HG03175 (cell line): Measurements from ENCODE around the gene HOXD11.

Experiments used
- ATAC-seq: cut with Tn5 transposase; IDR thresholded peaks from one replicate; pipeline ENCODE4 v1.9.1; 2021; ENCODE audit warnings: mild to moderate bottlenecking, moderate library complexity; ENCODE audit not compliant: unreplicated experiment

The HOXD11 gene

GRCh38 chr2:176093145-176093897, 13.8 kb upstream of the HOXD11 start:
- ATAC-seq, result no peak

GRCh38 chr2:176093898-176094249, 13.2 kb upstream of the HOXD11 start:
- no peak for ATAC-seq

- ATAC-seq, result no peak
Observed at GRCh38 chr2:176094349-176094748, 12.7 kb upstream of the HOXD11 start.

GRCh38 chr2:176095421-176095820, 11.7 kb upstream of the HOXD11 start:
- no peak for ATAC-seq

- ATAC-seq, result no peak
Observed at GRCh38 chr2:176096243-176096985, 10.7 kb upstream of the HOXD11 start.

GRCh38 chr2:176096986-176097819, 9.9 kb upstream of the HOXD11 start:
- ATAC-seq, result peak; percentile 79

- no peak for ATAC-seq
Observed at GRCh38 chr2:176097820-176098365, 9.2 kb upstream of the HOXD11 start.

- ATAC-seq, result no peak
Observed at GRCh38 chr2:176098366-176099158, 8.5 kb upstream of the HOXD11 start.

GRCh38 chr2:176099159-176099727, 7.8 kb upstream of the HOXD11 start:
- ATAC-seq, result no peak

- ATAC-seq, result no peak
Observed at GRCh38 chr2:176099728-176100546, 7.1 kb upstream of the HOXD11 start, which contains the start of gene HOXD12. Gene HOXD12, plus strand, starts transcription at chr2:176099795. Its CDS starts 7 bp downstream, at chr2:176099802.

- no peak for ATAC-seq
Observed at GRCh38 chr2:176100547-176101140, 6.4 kb upstream of the HOXD11 start.

GRCh38 chr2:176101216-176101830, 5.8 kb upstream of the HOXD11 start:
- ATAC-seq, result no peak

- no peak for ATAC-seq
Observed at GRCh38 chr2:176101842-176102241, 5.2 kb upstream of the HOXD11 start.

- no peak for ATAC-seq
Observed at GRCh38 chr2:176102309-176102866, 4.7 kb upstream of the HOXD11 start.

- no peak for ATAC-seq
Observed at GRCh38 chr2:176103194-176103593, 3.9 kb upstream of the HOXD11 start.

GRCh38 chr2:176103742-176104315, 3.3 kb upstream of the HOXD11 start:
- ATAC-seq, result no peak

GRCh38 chr2:176104316-176105077, 2.6 kb upstream of the HOXD11 start:
- ATAC-seq, result no peak
